Forelimb muscle (tissue), 1 donor: Measurements from ENCODE around the gene HID1. TPM values are rescaled to one million over a fixed set of nuclear protein-coding genes. Genes with fewer than 3 reads are reported as not detected.
"Not testable (repeated sequence)": the region's sequence is repeated elsewhere in the genome, so short reads cannot be mapped to it uniquely, and the experiment has no call there.

ENCODE experiments used
- DNase-seq: peaks from one replicate; pipeline ENCODE4 v3.0.0-alpha.2; 2013; ENCODE audit warnings: low read depth
- polyA plus RNA-seq: library from polyadenylated mRNA; unstranded; fragments of 120-200 nt; gene quantifications from one replicate; pipeline ENCODE4 v1.2.1, GENCODE V29; 2013; ENCODE audit not compliant: insufficient read length

Gene HID1
- polyA plus RNA-seq, 1 donor, result 5.9 TPM

- no peak for DNase-seq
Measured at GRCh38 chr17:74922694-74923537, 49.6 kb downstream of the HID1 start, which contains the start of gene USH1G. Gene USH1G, minus strand, starts transcription at chr17:74923255. Its CDS starts 182 bp downstream, at chr17:74923073.

GRCh38 chr17:74922172-74922571, 50.4 kb downstream of the HID1 start:
- no peak for DNase-seq

GRCh38 chr17:74921769-74922168, 50.8 kb downstream of the HID1 start:
- no peak for DNase-seq

- DNase-seq, result no peak
Measured at GRCh38 chr17:74921026-74921681, 51.4 kb downstream of the HID1 start.

GRCh38 chr17:74920642-74921025, 51.9 kb downstream of the HID1 start:
- DNase-seq, result no peak

- no peak for DNase-seq
Measured at GRCh38 chr17:74920306-74920620, 52.3 kb downstream of the HID1 start.

- no peak for DNase-seq
Measured at GRCh38 chr17:74919440-74920305, 52.9 kb downstream of the HID1 start.

- no peak for DNase-seq
Measured at GRCh38 chr17:74918906-74919305, 53.7 kb downstream of the HID1 start.

GRCh38 chr17:74917430-74917829, 55.1 kb downstream of the HID1 start:
- DNase-seq, result no peak

GRCh38 chr17:74916851-74917199, 55.7 kb downstream of the HID1 start:
- DNase-seq, result no peak

- no peak for DNase-seq
Measured at GRCh38 chr17:74916136-74916850, 56.3 kb downstream of the HID1 start.

- not testable (repeated sequence) for DNase-seq
Measured at GRCh38 chr17:74911423-74911822, 61.1 kb downstream of the HID1 start.

GRCh38 chr17:74909097-74909496, 63.5 kb downstream of the HID1 start:
- not testable (repeated sequence) for DNase-seq

- no peak for DNase-seq
Measured at GRCh38 chr17:74907012-74907411, 65.5 kb downstream of the HID1 start.

- DNase-seq, result not testable (repeated sequence)
Measured at GRCh38 chr17:74906214-74906793, 66.3 kb downstream of the HID1 start.

GRCh38 chr17:74904687-74905409, 67.7 kb downstream of the HID1 start:
- no peak for DNase-seq

- DNase-seq, result no peak
Measured at GRCh38 chr17:74903671-74904070, 68.9 kb downstream of the HID1 start.

- no peak for DNase-seq
Measured at GRCh38 chr17:74903034-74903433, 69.5 kb downstream of the HID1 start.

- DNase-seq, result no peak
Measured at GRCh38 chr17:74901353-74902135, 71.0 kb downstream of the HID1 start.
